Measurements from ENCODE around the gene LRBA.

LRBA gene

GRCh38 chr4:150251752-150252190 is 763.3 kb downstream of the LRBA start:
- Mint-ChIP-seq H3K36me3 (ENCODE audit: low read depth) (no peaks in the 10 kb centered on the region), H3K4me1 (ENCODE audit: low read depth) (no peaks in the 10 kb centered on the region), H3K27me3 (peaks cover 9% of the 10 kb centered on the region), H3K9me3 (no peaks in the 10 kb centered on the region), H3K4me3 (no peak overlapping the region), H3K27ac (peak overlapping the region; percentile 40)
- no peak for DNase-seq

- Mint-ChIP-seq H3K36me3 (ENCODE audit: low read depth) (no peaks in the 10 kb centered on the region), H3K4me1 (ENCODE audit: low read depth) (no peaks in the 10 kb centered on the region), H3K27ac (no peak overlapping the region), H3K4me3 (no peak overlapping the region), H3K9me3 (no peaks in the 10 kb centered on the region), H3K27me3 (peaks cover 9% of the 10 kb centered on the region)
- DNase-seq: no peak
Observed at GRCh38 chr4:150250998-150251651, 764.0 kb downstream of the LRBA start.

DNA sequence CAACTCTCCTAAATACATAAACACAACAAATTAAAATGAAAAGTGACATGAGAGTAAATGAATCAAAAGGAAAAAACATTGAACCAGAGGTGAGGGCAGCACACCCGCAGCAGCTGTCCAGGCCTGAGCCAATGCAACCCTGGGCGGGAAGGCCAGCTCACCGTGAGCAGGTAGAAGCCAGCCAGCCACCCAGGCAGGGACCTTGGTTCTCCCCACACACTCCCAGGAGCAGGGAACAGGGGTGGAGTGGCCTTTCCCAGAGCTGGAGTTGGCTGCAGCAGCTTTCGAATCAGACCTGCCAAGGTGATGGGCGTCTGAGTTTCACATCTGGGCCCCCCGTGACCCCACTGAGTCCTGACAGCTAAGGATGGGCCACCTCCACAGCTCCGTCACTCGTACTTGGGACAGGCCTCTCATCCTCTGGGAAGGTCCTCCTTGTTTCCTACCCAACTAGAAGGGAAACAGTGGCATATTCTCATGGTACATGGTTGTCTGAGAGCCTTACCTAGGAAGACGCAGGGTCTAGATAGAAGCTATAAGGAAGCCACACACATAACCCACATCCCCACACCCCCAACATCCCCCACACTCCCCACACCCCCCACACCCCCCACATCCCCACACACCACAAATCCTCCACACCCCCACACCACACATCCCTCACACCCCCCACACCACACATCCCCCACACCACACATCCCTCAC is 764.6 kb downstream of the LRBA start:
- no peak overlapping the region for H3K4me3 Mint-ChIP-seq
- no peaks in the 10 kb centered on the region for H3K9me3 Mint-ChIP-seq
- no peaks in the 10 kb centered on the region for H3K36me3 Mint-ChIP-seq (ENCODE audit: low read depth)
- H3K27ac Mint-ChIP-seq: no peak overlapping the region
- H3K4me1 Mint-ChIP-seq (ENCODE audit: low read depth): no peaks in the 10 kb centered on the region
- no peak for DNase-seq
- peaks cover 9% of the 10 kb centered on the region for H3K27me3 Mint-ChIP-seq

DNA sequence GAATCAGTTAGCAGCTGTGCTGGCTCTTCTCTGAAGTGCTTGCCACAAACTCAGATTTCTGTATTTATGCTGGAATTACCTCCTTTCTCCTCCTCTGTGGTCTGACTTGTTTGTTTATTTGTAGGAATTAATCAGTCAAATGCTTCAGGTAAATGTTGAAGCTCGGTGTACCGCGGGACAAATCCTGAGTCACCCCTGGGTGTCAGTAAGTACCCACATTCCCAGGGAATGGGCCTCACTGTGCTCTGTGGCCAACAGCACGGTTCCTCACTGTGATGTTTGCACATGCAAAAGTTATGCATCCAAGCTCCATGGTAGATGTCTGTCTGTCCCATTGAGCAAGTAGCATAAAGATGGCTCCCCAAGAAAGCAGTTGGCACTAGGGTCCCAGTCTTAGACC is 766.9 kb downstream of the LRBA start:
- DNase-seq: no peak
- H3K27me3 Mint-ChIP-seq: peaks cover 9% of the 10 kb centered on the region
- H3K27ac Mint-ChIP-seq: no peak overlapping the region
- no peaks in the 10 kb centered on the region for H3K4me1 Mint-ChIP-seq (ENCODE audit: low read depth)
- no peak overlapping the region for H3K4me3 Mint-ChIP-seq
- no peaks in the 10 kb centered on the region for H3K9me3 Mint-ChIP-seq
- H3K36me3 Mint-ChIP-seq (ENCODE audit: low read depth): no peaks in the 10 kb centered on the region

GRCh38 chr4:150247184-150247583 is 767.9 kb downstream of the LRBA start:
- DNase-seq: no peak
- H3K27me3 Mint-ChIP-seq: peaks cover 9% of the 10 kb centered on the region
- H3K4me1 Mint-ChIP-seq (ENCODE audit: low read depth): no peaks in the 10 kb centered on the region
- H3K36me3 Mint-ChIP-seq (ENCODE audit: low read depth): no peaks in the 10 kb centered on the region
- H3K4me3 Mint-ChIP-seq: no peak overlapping the region
- H3K27ac Mint-ChIP-seq: no peak overlapping the region
- H3K9me3 Mint-ChIP-seq: no peaks in the 10 kb centered on the region

DNA sequence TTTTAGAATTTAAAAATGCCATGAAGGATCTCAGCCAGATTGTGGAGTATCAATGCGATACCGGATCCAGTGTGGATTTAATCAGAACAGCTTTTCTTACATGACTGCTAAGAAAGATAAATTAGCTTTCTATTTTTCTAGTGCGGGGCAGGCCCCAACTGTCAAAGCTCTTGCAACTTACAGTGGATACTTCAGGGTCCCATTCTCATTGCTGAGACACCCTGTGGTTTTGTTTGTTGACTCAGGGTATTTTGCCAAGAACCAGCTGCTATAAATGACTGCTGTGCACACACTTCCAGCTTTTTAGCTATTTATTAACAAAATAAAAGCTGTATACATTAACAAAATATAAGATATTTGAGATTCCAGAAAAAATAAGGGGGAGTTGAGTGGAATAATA is 770.5 kb downstream of the LRBA start:
- peaks cover 9% of the 10 kb centered on the region for H3K27me3 Mint-ChIP-seq
- no peaks in the 10 kb centered on the region for H3K36me3 Mint-ChIP-seq (ENCODE audit: low read depth)
- no peak overlapping the region for H3K27ac Mint-ChIP-seq
- no peaks in the 10 kb centered on the region for H3K4me1 Mint-ChIP-seq (ENCODE audit: low read depth)
- no peak for DNase-seq
- H3K9me3 Mint-ChIP-seq: no peaks in the 10 kb centered on the region
- no peak overlapping the region for H3K4me3 Mint-ChIP-seq

- H3K9me3 Mint-ChIP-seq: no peaks in the 10 kb centered on the region
- H3K27me3 Mint-ChIP-seq: peaks cover 9% of the 10 kb centered on the region
- H3K36me3 Mint-ChIP-seq (ENCODE audit: low read depth): no peaks in the 10 kb centered on the region
Observed at GRCh38 chr4:150243932-150244331, 771.2 kb downstream of the LRBA start.

DNA sequence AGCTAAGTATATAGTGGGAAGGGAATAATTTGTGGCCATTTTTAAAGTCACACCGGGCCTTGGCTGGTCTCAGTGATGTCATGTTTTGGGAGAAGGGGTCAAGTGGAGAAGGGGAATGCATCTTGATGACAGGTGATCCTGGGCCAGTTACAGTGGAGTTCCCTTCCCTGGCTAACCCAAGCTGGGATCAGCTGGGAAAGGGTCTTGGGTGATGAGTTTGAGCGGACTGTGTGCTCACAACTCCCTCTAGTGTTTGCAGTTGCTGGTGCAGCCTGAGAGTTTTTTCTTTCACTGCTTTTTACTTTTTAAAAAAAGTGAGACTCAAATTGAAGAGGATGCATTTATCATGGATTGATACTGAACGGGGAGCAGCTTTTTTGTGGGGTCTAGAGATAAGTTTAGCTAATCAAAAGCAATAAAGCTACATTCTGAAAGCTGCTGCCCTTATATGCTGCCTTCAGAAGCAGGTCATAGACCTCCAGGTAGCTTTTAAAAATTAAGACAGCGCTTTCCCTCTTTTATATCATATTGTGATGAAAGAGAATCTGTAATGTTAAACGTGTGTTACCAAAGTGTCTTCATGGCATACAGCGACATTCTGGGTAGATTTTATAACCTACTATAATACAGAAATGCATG is 772.1 kb downstream of the LRBA start:
- Mint-ChIP-seq H3K9me3 (no peaks in the 10 kb centered on the region), H3K4me3 (no peak overlapping the region), H3K4me1 (ENCODE audit: low read depth) (no peaks in the 10 kb centered on the region), H3K27me3 (peaks cover 9% of the 10 kb centered on the region), H3K27ac (no peak overlapping the region), H3K36me3 (ENCODE audit: low read depth) (no peaks in the 10 kb centered on the region)
- no peak for DNase-seq

More at GRCh38 chr4:150243932-150244331, 771.2 kb downstream of the LRBA start:
- no peaks in the 10 kb centered on the region for H3K4me1 Mint-ChIP-seq (ENCODE audit: low read depth)
- no peak overlapping the region for H3K4me3 Mint-ChIP-seq
- DNase-seq: no peak
- H3K27ac Mint-ChIP-seq: no peak overlapping the region

DNA sequence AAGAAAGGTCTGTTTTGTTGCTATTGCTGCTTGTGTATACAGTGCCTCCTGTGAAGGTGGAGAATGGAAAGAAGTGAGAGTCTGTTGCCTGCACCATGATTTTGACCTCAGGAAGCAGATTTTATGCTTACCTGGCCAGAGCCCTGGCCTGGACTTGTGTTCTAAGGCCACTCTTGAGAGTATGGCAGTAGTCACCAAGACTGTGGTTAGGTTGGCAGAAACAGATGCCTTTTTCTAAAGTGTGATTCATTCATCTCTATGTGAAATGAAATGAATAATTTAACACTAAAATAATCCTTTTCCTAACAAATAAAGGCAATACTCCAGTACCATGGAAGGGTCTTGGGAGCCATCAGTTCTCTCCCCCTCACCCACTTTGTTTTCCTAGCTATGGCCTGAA is 775.1 kb downstream of the LRBA start:
- H3K4me1 Mint-ChIP-seq (ENCODE audit: low read depth): no peaks in the 10 kb centered on the region
- H3K27ac Mint-ChIP-seq: no peak overlapping the region
- H3K9me3 Mint-ChIP-seq: no peaks in the 10 kb centered on the region
- no peak overlapping the region for H3K4me3 Mint-ChIP-seq
- DNase-seq: no peak
- H3K27me3 Mint-ChIP-seq: peaks cover 5% of the 10 kb centered on the region
- no peaks in the 10 kb centered on the region for H3K36me3 Mint-ChIP-seq (ENCODE audit: low read depth)

DNA sequence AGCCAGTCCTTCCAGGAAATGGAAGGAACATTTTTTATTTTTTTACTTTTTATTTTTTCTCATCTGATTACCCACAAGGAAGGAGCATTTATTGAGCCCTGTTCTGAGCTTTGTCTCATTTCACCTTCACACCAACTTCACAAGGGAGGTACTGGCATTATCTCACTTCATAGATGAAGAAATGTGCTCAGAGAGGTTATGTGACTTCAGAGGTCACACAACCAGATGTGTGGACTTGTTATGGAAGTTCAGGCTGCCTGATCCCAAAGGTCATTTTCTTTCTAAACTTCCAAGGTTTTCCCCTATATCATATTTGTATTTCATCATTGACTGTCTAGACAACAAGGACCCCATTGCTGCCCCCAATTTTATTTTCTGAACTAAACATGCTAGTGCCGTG is 776.5 kb downstream of the LRBA start:
- Mint-ChIP-seq H3K4me1 (ENCODE audit: low read depth) (no peaks in the 10 kb centered on the region), H3K9me3 (no peaks in the 10 kb centered on the region), H3K27me3 (peaks cover 5% of the 10 kb centered on the region), H3K4me3 (no peak overlapping the region), H3K36me3 (ENCODE audit: low read depth) (no peaks in the 10 kb centered on the region), H3K27ac (no peak overlapping the region)
- no peak for DNase-seq

GRCh38 chr4:150237110-150237872 is 777.8 kb downstream of the LRBA start:
- H3K4me3 Mint-ChIP-seq: no peak overlapping the region
- no peaks in the 10 kb centered on the region for H3K4me1 Mint-ChIP-seq (ENCODE audit: low read depth)
- peaks cover 5% of the 10 kb centered on the region for H3K27me3 Mint-ChIP-seq
- no peak overlapping the region for H3K27ac Mint-ChIP-seq
- no peaks in the 10 kb centered on the region for H3K36me3 Mint-ChIP-seq (ENCODE audit: low read depth)
- no peak for DNase-seq
- no peaks in the 10 kb centered on the region for H3K9me3 Mint-ChIP-seq

- Mint-ChIP-seq H3K4me1 (ENCODE audit: low read depth) (no peaks in the 10 kb centered on the region), H3K36me3 (ENCODE audit: low read depth) (no peaks in the 10 kb centered on the region), H3K27ac (no peak overlapping the region), H3K4me3 (no peak overlapping the region), H3K9me3 (no peaks in the 10 kb centered on the region), H3K27me3 (peaks cover 5% of the 10 kb centered on the region)
- DNase-seq: no peak
Observed at GRCh38 chr4:150236626-150237025, 778.5 kb downstream of the LRBA start.

- H3K36me3 Mint-ChIP-seq (ENCODE audit: low read depth): no peaks in the 10 kb centered on the region
- no peak overlapping the region for H3K4me3 Mint-ChIP-seq
- no peaks in the 10 kb centered on the region for H3K4me1 Mint-ChIP-seq (ENCODE audit: low read depth)
- peaks cover 5% of the 10 kb centered on the region for H3K27me3 Mint-ChIP-seq
- no peak overlapping the region for H3K27ac Mint-ChIP-seq
- H3K9me3 Mint-ChIP-seq: no peaks in the 10 kb centered on the region
- DNase-seq: no peak
Observed at GRCh38 chr4:150235808-150236271, 779.2 kb downstream of the LRBA start.

DNA sequence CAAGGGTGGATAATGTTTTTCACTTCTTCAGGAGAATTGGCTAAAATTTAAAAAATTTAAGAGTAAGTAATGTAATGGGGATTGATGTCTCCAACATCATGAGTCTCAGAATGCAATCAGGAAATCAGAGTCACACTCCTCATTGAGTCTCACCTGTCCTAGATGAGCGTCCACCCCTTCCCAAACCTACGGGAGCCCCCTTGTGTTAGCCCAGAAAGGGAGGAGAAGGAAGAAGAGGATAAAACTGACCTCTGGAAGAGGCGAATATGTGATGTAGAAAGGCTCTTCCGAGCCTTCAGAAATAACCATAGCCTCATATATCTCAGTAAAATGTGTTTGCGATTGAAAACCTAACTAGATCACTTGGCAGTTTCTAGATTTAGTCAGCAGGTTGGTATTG is 779.8 kb downstream of the LRBA start:
- Mint-ChIP-seq H3K27me3 (peaks cover 5% of the 10 kb centered on the region), H3K4me3 (no peak overlapping the region), H3K9me3 (no peaks in the 10 kb centered on the region), H3K4me1 (ENCODE audit: low read depth) (no peaks in the 10 kb centered on the region), H3K27ac (no peak overlapping the region), H3K36me3 (ENCODE audit: low read depth) (no peaks in the 10 kb centered on the region)
- DNase-seq: no peak
